ENCODE results near the gene PIGQ. TPM values are rescaled to one million over a fixed set of nuclear protein-coding genes. Genes with fewer than 3 reads are reported as not detected.

The PIGQ gene
- total RNA-seq, 2 experiments from 2014 or later = 22.8 to 27.0 TPM

- Mint-ChIP-seq H3K4me3 (no peak overlapping the region), H3K27me3 (no peaks in the 10 kb centered on the region), H3K27ac (no peak overlapping the region), H3K36me3 (ENCODE audit: low read depth) (no peaks in the 10 kb centered on the region), H3K4me1 (ENCODE audit: low read depth) (no peaks in the 10 kb centered on the region), H3K9me3 (no peaks in the 10 kb centered on the region)
- POLR2A ChIA-PET = no interaction called here
- CTCF ChIA-PET = no interaction called here
- Histone ChIP-seq H3K9me3 (ENCODE audit: control insufficient read depth in 1 of 2, insufficient read depth in 1 of 2, low read length in 2 of 2) (no peaks in the 10 kb centered on the region), H3K4me3 (ENCODE audit: low read length) (no peak overlapping the region), H3K27me3 (ENCODE audit: control insufficient read depth in 1 of 2, insufficient read depth in 2 of 2, low read length in 2 of 2) (no peaks in the 10 kb centered on the region), H3K4me1 (ENCODE audit: insufficient read depth, low read length) (peaks cover 7% of the 10 kb centered on the region), H3K27ac (ENCODE audit: low read depth in 1 of 2, low read length in 2 of 2) (no peak overlapping the region), H3K36me3 (ENCODE audit: insufficient read depth, low read length) (no peaks in the 10 kb centered on the region)
- no peak for TF ChIP-seq CTCF (IDR thresholded peaks at IDR 0.05)
- intact Hi-C loops (cut with DNase I, micrococcal nuclease) = no loop called here
- ATAC-seq (ENCODE audit: poor library complexity) (no peak), DNase-seq (no peak)
These were observed 12.4 kb downstream of the PIGQ start for GRCh38 chr16:582218-582613.

GRCh38 chr16:582614-583331 lies 13.0 kb downstream of the PIGQ start:
- H3K9me3 ChIP-seq (ENCODE audit: control insufficient read depth in 1 of 2, insufficient read depth in 1 of 2, low read length in 2 of 2) = no peaks in the 10 kb centered on the region
- CTCF ChIA-PET = no interaction called here
- H3K4me1 Mint-ChIP-seq (ENCODE audit: low read depth) = no peaks in the 10 kb centered on the region
- no peaks in the 10 kb centered on the region for H3K27me3 Mint-ChIP-seq
- no peak overlapping the region for H3K27ac Mint-ChIP-seq
- TF ChIP-seq CTCF (IDR thresholded peaks at IDR 0.05) = no peak
- no peak overlapping the region for H3K4me3 ChIP-seq (ENCODE audit: low read length)
- H3K27ac ChIP-seq (ENCODE audit: low read depth in 1 of 2, low read length in 2 of 2) = no peak overlapping the region
- ATAC-seq (ENCODE audit: poor library complexity) (no peak), DNase-seq (no peak)
- POLR2A ChIA-PET = no interaction called here
- intact Hi-C loops (cut with DNase I, micrococcal nuclease) = no loop called here
- no peaks in the 10 kb centered on the region for H3K36me3 ChIP-seq (ENCODE audit: insufficient read depth, low read length)
- no peaks in the 10 kb centered on the region for H3K27me3 ChIP-seq (ENCODE audit: control insufficient read depth in 1 of 2, insufficient read depth in 2 of 2, low read length in 2 of 2)
- H3K9me3 Mint-ChIP-seq = no peaks in the 10 kb centered on the region
- no peaks in the 10 kb centered on the region for H3K36me3 Mint-ChIP-seq (ENCODE audit: low read depth)
- H3K4me1 ChIP-seq (ENCODE audit: insufficient read depth, low read length) = peaks cover 12% of the 10 kb centered on the region
- no peak overlapping the region for H3K4me3 Mint-ChIP-seq

GRCh38 chr16:583470-583814 lies 13.7 kb downstream of the PIGQ start:
- intact Hi-C loops (cut with DNase I, micrococcal nuclease) = no loop called here
- TF ChIP-seq CTCF (IDR thresholded peaks at IDR 0.05) = no peak
- Histone ChIP-seq H3K27ac (ENCODE audit: low read depth in 1 of 2, low read length in 2 of 2) (no peak overlapping the region), H3K9me3 (ENCODE audit: control insufficient read depth in 1 of 2, insufficient read depth in 1 of 2, low read length in 2 of 2) (no peaks in the 10 kb centered on the region), H3K27me3 (ENCODE audit: control insufficient read depth in 1 of 2, insufficient read depth in 2 of 2, low read length in 2 of 2) (no peaks in the 10 kb centered on the region), H3K4me3 (ENCODE audit: low read length) (no peak overlapping the region), H3K36me3 (ENCODE audit: insufficient read depth, low read length) (no peaks in the 10 kb centered on the region), H3K4me1 (ENCODE audit: insufficient read depth, low read length) (peaks cover 19% of the 10 kb centered on the region)
- CTCF ChIA-PET = interaction anchor here (0.6 kb wide), 1 partner anchor 17 kb away, joined by 3 read pairs; no protein-coding TSS in a partner anchor
- POLR2A ChIA-PET = no interaction called here
- Mint-ChIP-seq H3K36me3 (ENCODE audit: low read depth) (no peaks in the 10 kb centered on the region), H3K27ac (no peak overlapping the region), H3K9me3 (no peaks in the 10 kb centered on the region), H3K4me3 (no peak overlapping the region), H3K27me3 (no peaks in the 10 kb centered on the region), H3K4me1 (ENCODE audit: low read depth) (no peaks in the 10 kb centered on the region)
- ATAC-seq (ENCODE audit: poor library complexity) (no peak), DNase-seq (no peak)

Data from CD4-positive, alpha-beta T cell (primary cell).